NB4 (cell line): ENCODE measurements around the gene PREPL.

Experiments used
- MYC ChIP-seq: IDR thresholded peaks from 2 replicates; pipeline ENCODE4 v1.6.1; 2011; ENCODE audit warnings: low read depth, low read length
- TF ChIP-seq, protein P1 (sequence below): IDR thresholded peaks from one replicate; pipeline ENCODE4 v1.5.1; 2012; ENCODE audit warnings: low read depth, low read length

GRCh38 chr2:44352510-44352909 is 8.8 kb downstream of the PREPL start:
- TF ChIP-seq, protein P1, sequence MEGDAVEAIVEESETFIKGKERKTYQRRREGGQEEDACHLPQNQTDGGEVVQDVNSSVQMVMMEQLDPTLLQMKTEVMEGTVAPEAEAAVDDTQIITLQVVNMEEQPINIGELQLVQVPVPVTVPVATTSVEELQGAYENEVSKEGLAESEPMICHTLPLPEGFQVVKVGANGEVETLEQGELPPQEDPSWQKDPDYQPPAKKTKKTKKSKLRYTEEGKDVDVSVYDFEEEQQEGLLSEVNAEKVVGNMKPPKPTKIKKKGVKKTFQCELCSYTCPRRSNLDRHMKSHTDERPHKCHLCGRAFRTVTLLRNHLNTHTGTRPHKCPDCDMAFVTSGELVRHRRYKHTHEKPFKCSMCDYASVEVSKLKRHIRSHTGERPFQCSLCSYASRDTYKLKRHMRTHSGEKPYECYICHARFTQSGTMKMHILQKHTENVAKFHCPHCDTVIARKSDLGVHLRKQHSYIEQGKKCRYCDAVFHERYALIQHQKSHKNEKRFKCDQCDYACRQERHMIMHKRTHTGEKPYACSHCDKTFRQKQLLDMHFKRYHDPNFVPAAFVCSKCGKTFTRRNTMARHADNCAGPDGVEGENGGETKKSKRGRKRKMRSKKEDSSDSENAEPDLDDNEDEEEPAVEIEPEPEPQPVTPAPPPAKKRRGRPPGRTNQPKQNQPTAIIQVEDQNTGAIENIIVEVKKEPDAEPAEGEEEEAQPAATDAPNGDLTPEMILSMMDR, result no peak
- no peak for TF ChIP-seq MYC
